ENCODE data around the gene HCRTR2.
"Not testable (repeated sequence)": the region's sequence is repeated elsewhere in the genome, so short reads cannot be mapped to it uniquely, and the experiment has no call there.

Gene HCRTR2

GRCh38 chr6:55220961-55221360 lies 46.6 kb downstream of the HCRTR2 start:
- no peak for DNase-seq

GRCh38 chr6:55227862-55228261 lies 53.5 kb downstream of the HCRTR2 start:
- DNase-seq: no peak

GRCh38 chr6:55239099-55239498 lies 64.8 kb downstream of the HCRTR2 start:
- no peak for DNase-seq

- peak; percentile 22 for DNase-seq
Measured at GRCh38 chr6:55240975-55241605, 66.8 kb downstream of the HCRTR2 start.

GRCh38 chr6:55250400-55250799 lies 76.1 kb downstream of the HCRTR2 start:
- DNase-seq: no peak

- DNase-seq: no peak
Measured at GRCh38 chr6:55255113-55255512, 80.8 kb downstream of the HCRTR2 start.

- no peak for DNase-seq
Measured at GRCh38 chr6:55260181-55260580, 85.9 kb downstream of the HCRTR2 start.

GRCh38 chr6:55265409-55266114 lies 91.2 kb downstream of the HCRTR2 start:
- DNase-seq: no peak

GRCh38 chr6:55266896-55267295 lies 92.6 kb downstream of the HCRTR2 start:
- DNase-seq: no peak

GRCh38 chr6:55276745-55277530 lies 102.6 kb downstream of the HCRTR2 start:
- peak; percentile 58 for DNase-seq

- no peak for DNase-seq
Measured at GRCh38 chr6:55277646-55278045, 103.3 kb downstream of the HCRTR2 start.

GRCh38 chr6:55281215-55281614 lies 106.9 kb downstream of the HCRTR2 start:
- DNase-seq: no peak

- no peak for DNase-seq
Measured at GRCh38 chr6:55282115-55282514, 107.8 kb downstream of the HCRTR2 start.

GRCh38 chr6:55286824-55287223 lies 112.5 kb downstream of the HCRTR2 start:
- no peak for DNase-seq

- no peak for DNase-seq
Measured at GRCh38 chr6:55290736-55291135, 116.4 kb downstream of the HCRTR2 start.

- DNase-seq: peak; percentile 12
Measured at GRCh38 chr6:55293116-55293515, 118.8 kb downstream of the HCRTR2 start.

- not testable (repeated sequence) for DNase-seq
Measured at GRCh38 chr6:55297214-55297613, 122.9 kb downstream of the HCRTR2 start.

GRCh38 chr6:55299286-55299985 lies 125.1 kb downstream of the HCRTR2 start:
- no peak for DNase-seq

GRCh38 chr6:55304747-55305146 lies 130.4 kb downstream of the HCRTR2 start:
- DNase-seq: no peak

- DNase-seq: no peak
Measured at GRCh38 chr6:55319961-55320695, 145.8 kb downstream of the HCRTR2 start.

- no peak for DNase-seq
Measured at GRCh38 chr6:55320696-55321086, 146.4 kb downstream of the HCRTR2 start.

- no peak for DNase-seq
Measured at GRCh38 chr6:55327169-55327568, 152.9 kb downstream of the HCRTR2 start, which contains the start of gene GFRAL. Gene GFRAL, plus strand, starts transcription at chr6:55327469. Its CDS starts 86 bp downstream, at chr6:55327555.

Measured in HCEC 1CT (cell line).